Gastroesophageal sphincter (tissue), 4 donors: ENCODE data around the gene TSPAN9. TPM values are rescaled to one million over a fixed set of nuclear protein-coding genes. Genes with fewer than 3 reads are reported as not detected.

Experiments
- ATAC-seq: fragments of 150-250 bp; one replicate; pipeline ENCODE4 v1.9.1; 2016; ENCODE audit warnings: mild to moderate bottlenecking, moderate library complexity
- H3K27ac ChIP-seq, 4 donors: fragments of 200-600 bp; sonication (generic) in 3 of 4; 1 replicate in 3 of 4; 2 replicates in 1 of 4; pipeline ENCODE4 v1.5.1; 2016 to 2019
- H3K27me3 ChIP-seq: fragments of 200-600 bp; sonication (generic); one replicate; pipeline ENCODE4 v1.5.1; 2019
- H3K36me3 ChIP-seq, 2 donors: fragments of 200-600 bp; sonication (generic); one replicate each; pipeline ENCODE4 v1.5.1; 2019; ENCODE audit warnings: control low read depth in 1 of 2
- H3K4me1 ChIP-seq, 3 donors: fragments of 200-600 bp; sonication (generic); 1 replicate in 2 of 3; 2 replicates in 1 of 3; pipeline ENCODE4 v1.5.1; 2016 to 2019; ENCODE audit warnings: control low read depth in 2 of 3
- H3K4me3 ChIP-seq, 2 donors: fragments of 200-600 bp; sonication (generic); one replicate each; pipeline ENCODE4 v1.5.1; 2019; ENCODE audit warnings: mild to moderate bottlenecking in 1 of 2, moderate library complexity in 1 of 2
- H3K9me3 ChIP-seq, 3 donors: fragments of 200-600 bp; sonication (generic); one replicate each; pipeline ENCODE4 v1.5.1; 2017 to 2019; ENCODE audit warnings: control low read depth in 2 of 3
- EP300 ChIP-seq: sonication (generic); formaldehyde crosslinking; IDR thresholded peaks from one replicate; pipeline ENCODE4 v1.6.1; 2017; ENCODE audit warnings: antibody characterized with exemption, mild to moderate bottlenecking
- POLR2A ChIP-seq, 2 donors: fragments of 450-650 bp; IDR thresholded peaks; one replicate each; pipeline ENCODE4 v1.6.1; 2017; ENCODE audit warnings: antibody characterized with exemption in 2 of 2, mild to moderate bottlenecking in 2 of 2, moderate library complexity in 1 of 2
- POLR2AphosphoS5 ChIP-seq: sonication (generic); formaldehyde crosslinking; IDR thresholded peaks from one replicate; pipeline ENCODE4 v1.6.1; 2017; ENCODE audit warnings: antibody characterized with exemption
- WGBS, 2 donors: methylation state at CpG; one replicate each; pipeline ENCODE4 v1.1.5; 2018; ENCODE audit warnings: low coverage in 1 of 2; 5-methylcytosine and 5-hydroxymethylcytosine counted together
- total RNA-seq, 4 donors: library from RNA; depleted of rRNA; stranded (reverse); fragments of >200 nt; gene quantifications; one replicate each; pipeline ENCODE4 v1.1.0, GENCODE V29; 2016
- TF ChIP-seq, protein P1 (sequence below), 4 experiments: fragments of 200-600 bp in 2 of 4; fragments of 450-650 bp in 2 of 4; sonication (generic) in 1 of 4; IDR thresholded peaks; one replicate each; pipeline ENCODE4 v1.5.1; 2017 to 2019; ENCODE audit warnings: antibody characterized with exemption in 4 of 4, mild to moderate bottlenecking in 2 of 4, moderate library complexity in 2 of 4

Gene TSPAN9
- total RNA-seq, 4 donors from 2014 or later, result 19.5 to 30.2 (median 26.0) TPM

DNA sequence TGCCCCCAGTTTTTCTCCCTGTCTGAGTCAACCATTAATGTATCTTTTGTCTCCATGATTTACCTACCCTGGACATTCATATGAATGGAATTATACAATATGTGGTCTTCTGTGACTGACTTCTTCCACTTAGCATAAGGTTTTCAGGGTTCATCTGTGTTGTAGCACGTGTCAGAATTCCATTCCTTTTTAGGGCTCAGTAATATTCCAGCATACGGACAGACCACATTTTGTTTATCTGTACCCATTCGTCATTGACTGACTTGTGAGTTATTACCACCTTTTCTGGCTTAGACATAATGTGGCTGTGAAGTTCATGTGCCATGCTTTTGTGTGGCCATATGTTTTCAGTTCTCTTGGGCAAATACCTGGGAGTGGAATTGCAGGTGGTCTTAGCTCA, 37.9 kb downstream of the TSPAN9 start:
- TF ChIP-seq POLR2AphosphoS5 (no peak), EP300 (no peak), POLR2A (IDR thresholded peaks at IDR 0.05) (no peak)
- TF ChIP-seq, protein P1, sequence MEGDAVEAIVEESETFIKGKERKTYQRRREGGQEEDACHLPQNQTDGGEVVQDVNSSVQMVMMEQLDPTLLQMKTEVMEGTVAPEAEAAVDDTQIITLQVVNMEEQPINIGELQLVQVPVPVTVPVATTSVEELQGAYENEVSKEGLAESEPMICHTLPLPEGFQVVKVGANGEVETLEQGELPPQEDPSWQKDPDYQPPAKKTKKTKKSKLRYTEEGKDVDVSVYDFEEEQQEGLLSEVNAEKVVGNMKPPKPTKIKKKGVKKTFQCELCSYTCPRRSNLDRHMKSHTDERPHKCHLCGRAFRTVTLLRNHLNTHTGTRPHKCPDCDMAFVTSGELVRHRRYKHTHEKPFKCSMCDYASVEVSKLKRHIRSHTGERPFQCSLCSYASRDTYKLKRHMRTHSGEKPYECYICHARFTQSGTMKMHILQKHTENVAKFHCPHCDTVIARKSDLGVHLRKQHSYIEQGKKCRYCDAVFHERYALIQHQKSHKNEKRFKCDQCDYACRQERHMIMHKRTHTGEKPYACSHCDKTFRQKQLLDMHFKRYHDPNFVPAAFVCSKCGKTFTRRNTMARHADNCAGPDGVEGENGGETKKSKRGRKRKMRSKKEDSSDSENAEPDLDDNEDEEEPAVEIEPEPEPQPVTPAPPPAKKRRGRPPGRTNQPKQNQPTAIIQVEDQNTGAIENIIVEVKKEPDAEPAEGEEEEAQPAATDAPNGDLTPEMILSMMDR (IDR thresholded peaks at IDR 0.05), result no peak
- H3K4me3 ChIP-seq, result no peak overlapping the region
- ATAC-seq, result no peak
- WGBS, 2 donors, result 68 to 97% methylated on average over 3 of the region's 3 CpGs
- H3K27ac ChIP-seq, result no peak overlapping the region
- H3K4me1 ChIP-seq, result peaks cover 0 to 41% (median 7%) of the 10 kb centered on the region in 3 donors
- peaks cover 0 to 11% of the 10 kb centered on the region in 2 donors for H3K36me3 ChIP-seq
- no peaks in the 10 kb centered on the region for H3K27me3 ChIP-seq
- H3K9me3 ChIP-seq, result no peaks in the 10 kb centered on the region

DNA sequence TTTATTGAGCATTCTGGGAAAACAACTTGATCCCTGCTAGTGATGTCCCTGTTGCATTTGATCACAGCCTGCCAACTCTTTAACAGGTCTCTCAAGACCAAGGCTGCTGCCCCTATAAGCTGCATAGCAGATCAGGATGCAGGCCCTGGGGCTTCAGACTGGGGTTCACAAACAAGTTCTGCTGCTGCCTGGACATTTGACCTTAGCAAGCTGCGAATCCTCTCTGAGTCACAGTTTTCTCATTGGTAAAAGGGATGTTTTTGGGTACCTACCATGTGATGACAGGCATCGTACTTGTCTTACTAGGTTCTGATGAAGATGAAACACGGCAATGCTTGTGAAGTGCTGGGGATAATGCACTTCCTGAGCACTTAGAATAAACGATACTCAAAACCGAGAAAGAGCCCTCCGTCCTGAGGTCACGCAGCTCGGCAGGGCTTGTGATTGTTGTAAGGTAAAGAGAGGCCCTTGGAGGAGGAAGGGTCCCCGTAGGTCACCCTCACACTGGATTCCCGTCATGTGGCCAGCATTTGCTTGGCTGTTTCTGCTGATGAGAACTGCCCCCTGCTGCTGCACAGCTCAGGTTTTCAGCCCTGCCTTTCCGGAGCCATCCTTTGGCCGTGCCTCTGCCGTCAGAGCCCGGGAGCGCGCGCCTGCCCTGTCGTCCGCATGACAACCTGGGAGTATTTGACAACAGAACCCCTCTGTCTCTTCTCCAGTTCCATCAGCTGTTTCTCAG, 39.1 kb downstream of the TSPAN9 start:
- ATAC-seq, result no peak
- peak overlapping the region in 3 of 4 donors; percentile 55 to 69 (median 57) for H3K27ac ChIP-seq
- no peaks in the 10 kb centered on the region for H3K27me3 ChIP-seq
- WGBS, 2 donors, result 87 to 89% methylated on average over 7 to 15 of the region's 19 CpGs
- no peak overlapping the region for H3K4me3 ChIP-seq
- TF ChIP-seq EP300 (no peak), POLR2A (IDR thresholded peaks at IDR 0.05) (no peak), POLR2AphosphoS5 (no peak)
- TF ChIP-seq, protein P1 (IDR thresholded peaks at IDR 0.05), result no peak
- peaks cover 0 to 45% (median 10%) of the 10 kb centered on the region in 3 donors for H3K4me1 ChIP-seq
- H3K9me3 ChIP-seq, result no peaks in the 10 kb centered on the region
- H3K36me3 ChIP-seq, result peaks cover 0 to 11% of the 10 kb centered on the region in 2 donors

DNA sequence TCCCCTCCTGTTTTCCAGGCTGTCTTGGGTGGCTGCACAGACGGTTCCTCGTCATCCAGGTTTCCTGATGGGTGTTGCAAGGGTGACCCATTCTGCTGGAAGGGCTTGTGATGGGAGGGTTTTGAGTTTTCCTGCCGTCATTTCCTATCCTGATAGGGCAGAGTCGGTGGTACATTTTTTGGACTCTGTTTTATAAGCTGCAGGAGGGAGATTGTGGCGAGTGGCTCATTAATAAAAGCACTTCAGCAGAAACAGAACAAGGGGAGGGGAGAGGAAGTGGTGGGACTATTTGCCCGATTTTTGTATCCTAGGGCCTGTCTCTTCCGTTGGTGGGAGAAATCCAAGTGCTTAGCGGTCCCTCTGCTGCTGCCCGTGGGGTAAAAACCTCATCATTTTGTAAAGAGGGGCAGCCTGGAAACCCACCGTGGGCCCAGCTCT, 40.0 kb downstream of the TSPAN9 start:
- peaks cover 0 to 46% (median 10%) of the 10 kb centered on the region in 3 donors for H3K4me1 ChIP-seq
- no peaks in the 10 kb centered on the region for H3K27me3 ChIP-seq
- no peak overlapping the region for H3K4me3 ChIP-seq
- WGBS, 2 donors, result 50 to 67% methylated on average over 1 to 9 of the region's 10 CpGs
- H3K27ac ChIP-seq, result peak overlapping the region in 3 of 4 donors; percentile 55 to 69 (median 57)
- peaks cover 0 to 11% of the 10 kb centered on the region in 2 donors for H3K36me3 ChIP-seq
- TF ChIP-seq, protein P1 (IDR thresholded peaks at IDR 0.05), result no peak
- no peak for TF ChIP-seq POLR2AphosphoS5
- TF ChIP-seq POLR2A (IDR thresholded peaks at IDR 0.05), result no peak
- TF ChIP-seq EP300, result no peak
- ATAC-seq, result peak; percentile 64
- H3K9me3 ChIP-seq, result no peaks in the 10 kb centered on the region

DNA sequence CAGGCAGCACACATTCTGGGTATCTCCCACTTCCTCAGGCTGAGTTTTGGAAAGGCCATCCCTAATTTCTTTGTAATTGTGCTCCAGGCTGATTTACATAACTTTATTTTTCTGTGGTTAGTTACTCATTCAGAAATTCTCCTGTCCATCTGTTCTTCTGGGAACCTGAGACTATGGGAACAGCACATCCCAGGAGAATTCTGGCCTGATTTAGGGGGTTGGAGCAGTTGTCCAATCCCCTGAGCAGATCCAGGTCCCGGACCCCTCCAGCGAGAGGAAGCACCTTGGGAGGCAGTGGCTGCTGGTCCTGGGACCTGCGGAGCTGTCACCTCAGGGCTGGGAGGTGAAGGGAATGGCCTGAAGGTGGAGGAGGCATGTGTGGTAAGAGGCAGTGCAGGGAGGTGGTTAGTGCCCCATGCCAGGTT, 40.4 kb downstream of the TSPAN9 start:
- Histone ChIP-seq H3K36me3 (peaks cover 0 to 10% of the 10 kb centered on the region in 2 donors), H3K27me3 (no peaks in the 10 kb centered on the region), H3K27ac (peak overlapping the region in 3 of 4 donors; percentile 55 to 69 (median 57)), H3K9me3 (no peaks in the 10 kb centered on the region), H3K4me1 (peaks cover 0 to 51% (median 10%) of the 10 kb centered on the region in 3 donors), H3K4me3 (no peak overlapping the region)
- no peak for ATAC-seq
- WGBS, 2 donors, result 80% methylated on average over 1 of the region's 3 CpGs; no CpG with 5 or more reads in 1 of the 2 donors
- TF ChIP-seq EP300 (no peak), POLR2AphosphoS5 (no peak), POLR2A (IDR thresholded peaks at IDR 0.05) (no peak)
- TF ChIP-seq, protein P1 (IDR thresholded peaks at IDR 0.05), result no peak
